Liver (tissue), 9 donors: ENCODE results near the gene DOCK6. TPM values are rescaled to one million over a fixed set of nuclear protein-coding genes. Genes with fewer than 3 reads are reported as not detected.
A peak's percentile ranks its signal among the peaks of the same experiment; 100 is the strongest.

Experiments used
- DNase-seq: peaks from one replicate; pipeline ENCODE4 v3.0.0-alpha.2; 2017; ENCODE audit warnings: low spot score
- H3K27ac ChIP-seq, 2 donors: one replicate each; pipeline ENCODE4 v1.7.0; 2013; ENCODE audit warnings: inconsistent platforms in 2 of 2, low read length in 2 of 2, control low read depth in 1 of 2, low read depth in 1 of 2, mild to moderate bottlenecking in 1 of 2
- H3K27me3 ChIP-seq, 4 donors: one replicate each; pipeline versions ENCODE4 v1.6.1 to v1.7.0; 2013; ENCODE audit warnings: low read length in 3 of 4, inconsistent platforms in 1 of 4, mild to moderate bottlenecking in 1 of 4, moderate library complexity in 1 of 4; ENCODE audit not compliant: control insufficient read depth in 4 of 4, insufficient read depth in 4 of 4
- H3K36me3 ChIP-seq, 4 donors: one replicate each; pipeline versions ENCODE4 v1.6.1 to v1.7.0; 2013; ENCODE audit warnings: low read length in 3 of 4, mild to moderate bottlenecking in 3 of 4, low read depth in 1 of 4, moderate library complexity in 1 of 4; ENCODE audit not compliant: control insufficient read depth in 4 of 4, insufficient read depth in 3 of 4
- H3K4me1 ChIP-seq, 4 donors: one replicate each; pipeline versions ENCODE4 v1.6.1 to v1.7.0; 2013; ENCODE audit warnings: low read length in 3 of 4, mild to moderate bottlenecking in 3 of 4, moderate library complexity in 1 of 4; ENCODE audit not compliant: control insufficient read depth in 4 of 4, insufficient read depth in 4 of 4
- H3K4me3 ChIP-seq, 3 donors: one replicate each; pipeline versions ENCODE4 v1.6.1 to v1.7.0; 2013; ENCODE audit warnings: low read length in 3 of 3, control low read depth in 1 of 3, low read depth in 1 of 3, mild to moderate bottlenecking in 1 of 3
- H3K9ac ChIP-seq, 2 donors: one replicate each; pipeline ENCODE4 v1.7.0; 2013; ENCODE audit warnings: low read length in 2 of 2, mild to moderate bottlenecking in 2 of 2, moderate library complexity in 2 of 2, control low read depth in 1 of 2, low read depth in 1 of 2
- H3K9me3 ChIP-seq, 4 donors: one replicate each; pipeline versions ENCODE4 v1.6.1 to v1.7.0; 2013; ENCODE audit warnings: low read length in 3 of 4; ENCODE audit not compliant: control insufficient read depth in 4 of 4
- EGR1 ChIP-seq, 2 donors: IDR thresholded peaks; 2 replicates each; pipeline ENCODE4 v1.6.1; 2016 to 2018; ENCODE audit warnings: antibody characterized with exemption in 2 of 2, low read depth in 2 of 2
- FOXA1 ChIP-seq: IDR thresholded peaks from 2 replicates; pipeline ENCODE4 v1.6.1; 2016; ENCODE audit warnings: antibody characterized with exemption
- FOXA2 ChIP-seq: IDR thresholded peaks from 2 replicates; pipeline ENCODE4 v1.6.1; 2016; ENCODE audit warnings: antibody characterized with exemption
- GABPA ChIP-seq, 2 donors: IDR thresholded peaks in 1 of 2; conservative IDR thresholded peaks in 1 of 2; 2 replicates each; pipeline ENCODE4 v1.6.1; 2016; ENCODE audit warnings: antibody characterized with exemption in 2 of 2, mild to moderate bottlenecking in 1 of 2, moderate library complexity in 1 of 2
- HNF4A ChIP-seq, 2 donors: conservative IDR thresholded peaks; 2 replicates each; pipeline ENCODE4 v1.6.1; 2016; ENCODE audit warnings: antibody characterized with exemption in 2 of 2, mild to moderate bottlenecking in 2 of 2
- HNF4G ChIP-seq: IDR thresholded peaks from 2 replicates; pipeline ENCODE4 v1.6.1; 2016; ENCODE audit warnings: antibody characterized with exemption
- JUND ChIP-seq, 2 donors: IDR thresholded peaks; 2 replicates each; pipeline ENCODE4 v1.6.1; 2016; ENCODE audit warnings: antibody characterized with exemption in 2 of 2
- RAD21 ChIP-seq, 2 donors: IDR thresholded peaks; 2 replicates each; pipeline ENCODE4 v1.6.1; 2016; ENCODE audit warnings: antibody characterized with exemption in 2 of 2, mild to moderate bottlenecking in 2 of 2
- RXRA ChIP-seq, 2 donors: IDR thresholded peaks; 2 replicates each; pipeline ENCODE4 v1.6.1; 2017 to 2018; ENCODE audit warnings: antibody characterized with exemption in 2 of 2, mild to moderate bottlenecking in 1 of 2
- SP1 ChIP-seq: IDR thresholded peaks from 2 replicates; pipeline ENCODE4 v1.6.1; 2018; ENCODE audit warnings: antibody characterized with exemption, mild to moderate bottlenecking
- TAF1 ChIP-seq: conservative IDR thresholded peaks from 2 replicates; pipeline ENCODE4 v1.6.1; 2016; ENCODE audit warnings: antibody characterized with exemption, mild to moderate bottlenecking
- YY1 ChIP-seq: IDR thresholded peaks from 2 replicates; pipeline ENCODE4 v1.6.1; 2016; ENCODE audit warnings: antibody characterized with exemption, mild to moderate bottlenecking
- whole genome bisulfite sequencing: extraction: QIAGEN DNeasy Blood & Tissue Kit; methylation state at CpG from one replicate; pipeline ENCODE4 v1.1.7; 2013; 5-methylcytosine and 5-hydroxymethylcytosine counted together
- polyA plus RNA-seq, 2 donors: library from polyadenylated mRNA; stranded (reverse) in 1 of 2; unstranded in 1 of 2; fragments of 200-250 nt in 1 of 2; fragments of >200 nt in 1 of 2; fragmentation: Nextera tagmentation in 1 of 2; extraction: Ambion mirVana in 1 of 2; gene quantifications; one replicate each; pipeline versions ENCODE4 v1.2.1 to v1.2.3, GENCODE V29; 2013 to 2015
- total RNA-seq, 2 donors: library from RNA; depleted of rRNA; stranded (reverse); fragments of >200 nt; gene quantifications; one replicate each; pipeline ENCODE4 v1.2.3, GENCODE V29; 2014
- TF ChIP-seq, protein P1 (sequence below): fragments of 150-350 bp; IDR thresholded peaks from 2 replicates; pipeline ENCODE4 v1.5.1; 2017; ENCODE audit warnings: improper control_type of control experiment, low read depth, low read length; ENCODE audit not compliant: missing input control
- TF ChIP-seq, protein P2 (sequence below): IDR thresholded peaks from 2 replicates; pipeline ENCODE4 v1.6.1; 2016; ENCODE audit warnings: antibody characterized with exemption
- TF ChIP-seq, protein P3 (sequence below): IDR thresholded peaks from 2 replicates; pipeline ENCODE4 v1.6.1; 2016; ENCODE audit warnings: antibody characterized with exemption
- donor health status: healthy.
- donor health status: healthy.
- donor health status: healthy.
- donor health status: healthy.
- donor health status: healthy.

Gene DOCK6
- total and polyA plus RNA-seq, 4 donors, result 4.9 to 15.8 (median 13.7) TPM

DNA sequence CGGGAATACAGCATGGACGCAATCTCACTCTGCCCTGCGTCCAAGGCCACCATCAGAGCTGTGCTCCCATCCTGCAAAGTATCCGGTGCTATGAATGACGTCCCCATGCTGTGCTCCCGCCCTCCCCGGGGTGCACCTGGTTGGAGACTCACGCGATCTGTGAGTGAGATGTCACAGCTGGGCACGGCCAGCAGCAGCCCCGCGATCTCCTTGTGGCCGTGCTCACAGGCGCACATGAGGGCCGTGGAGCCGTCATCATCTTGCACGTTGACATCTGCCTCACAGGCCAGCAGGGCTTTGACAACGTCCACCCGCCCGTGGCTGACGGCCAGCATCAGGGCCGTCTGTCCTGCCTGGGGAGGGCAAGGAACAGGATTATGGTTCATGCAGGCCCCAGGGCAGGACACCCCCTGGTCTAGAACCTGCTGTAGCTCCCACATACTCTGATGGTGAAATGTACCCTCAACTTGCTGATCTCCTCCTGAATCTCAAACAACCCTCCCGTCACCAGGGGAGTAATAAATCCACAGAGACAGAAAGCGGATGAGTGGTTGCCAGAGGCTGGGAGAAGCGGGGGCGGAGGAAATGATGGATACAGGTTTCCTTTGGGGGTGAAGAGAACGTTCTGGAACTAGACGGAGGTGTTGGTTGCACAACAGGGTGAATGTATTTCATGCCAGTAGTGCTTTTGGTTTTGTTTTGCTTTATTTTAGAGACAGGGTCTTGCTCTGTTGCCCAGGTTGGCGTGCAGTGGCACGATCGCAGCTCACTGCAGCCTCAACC lies 92.2 kb downstream of the DOCK6 start:
- peak overlapping the region; percentile 65 to 73 for H3K27ac ChIP-seq
- DNase-seq, result no peak
- WGBS, result 83% methylated on average over 31 of the region's 31 CpGs
- no peaks in the 10 kb centered on the region for H3K9me3 ChIP-seq
- H3K9ac ChIP-seq, result no peak overlapping the region
- peaks cover 0 to 18% (median 13%) of the 10 kb centered on the region in 4 donors for H3K4me1 ChIP-seq
- H3K4me3 ChIP-seq, result no peak overlapping the region
- no peak for TF ChIP-seq HNF4A (conservative IDR thresholded peaks at IDR 0.05)
- no peak for TF ChIP-seq JUND (IDR thresholded peaks at IDR 0.05)
- TF ChIP-seq TAF1, result no peak
- TF ChIP-seq, protein P1, sequence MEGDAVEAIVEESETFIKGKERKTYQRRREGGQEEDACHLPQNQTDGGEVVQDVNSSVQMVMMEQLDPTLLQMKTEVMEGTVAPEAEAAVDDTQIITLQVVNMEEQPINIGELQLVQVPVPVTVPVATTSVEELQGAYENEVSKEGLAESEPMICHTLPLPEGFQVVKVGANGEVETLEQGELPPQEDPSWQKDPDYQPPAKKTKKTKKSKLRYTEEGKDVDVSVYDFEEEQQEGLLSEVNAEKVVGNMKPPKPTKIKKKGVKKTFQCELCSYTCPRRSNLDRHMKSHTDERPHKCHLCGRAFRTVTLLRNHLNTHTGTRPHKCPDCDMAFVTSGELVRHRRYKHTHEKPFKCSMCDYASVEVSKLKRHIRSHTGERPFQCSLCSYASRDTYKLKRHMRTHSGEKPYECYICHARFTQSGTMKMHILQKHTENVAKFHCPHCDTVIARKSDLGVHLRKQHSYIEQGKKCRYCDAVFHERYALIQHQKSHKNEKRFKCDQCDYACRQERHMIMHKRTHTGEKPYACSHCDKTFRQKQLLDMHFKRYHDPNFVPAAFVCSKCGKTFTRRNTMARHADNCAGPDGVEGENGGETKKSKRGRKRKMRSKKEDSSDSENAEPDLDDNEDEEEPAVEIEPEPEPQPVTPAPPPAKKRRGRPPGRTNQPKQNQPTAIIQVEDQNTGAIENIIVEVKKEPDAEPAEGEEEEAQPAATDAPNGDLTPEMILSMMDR, result no peak
- TF ChIP-seq HNF4G, result no peak
- TF ChIP-seq RAD21 (IDR thresholded peaks at IDR 0.05), result no peak
- no peak for TF ChIP-seq SP1
- TF ChIP-seq YY1, result no peak
- no peak for TF ChIP-seq RXRA (IDR thresholded peaks at IDR 0.05)
- TF ChIP-seq FOXA1, result no peak
- no peak for TF ChIP-seq EGR1 (IDR thresholded peaks at IDR 0.05; ENCODE audit: low read depth in 2 of 2)
- no peak for TF ChIP-seq GABPA (IDR thresholded peaks at IDR 0.05 in 1 of 2, conservative IDR thresholded peaks at IDR 0.05 in 1 of 2)
- TF ChIP-seq, protein P2, sequence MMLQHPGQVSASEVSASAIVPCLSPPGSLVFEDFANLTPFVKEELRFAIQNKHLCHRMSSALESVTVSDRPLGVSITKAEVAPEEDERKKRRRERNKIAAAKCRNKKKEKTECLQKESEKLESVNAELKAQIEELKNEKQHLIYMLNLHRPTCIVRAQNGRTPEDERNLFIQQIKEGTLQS, result no peak
- H3K36me3 ChIP-seq, result peaks cover 9 to 33% (median 16%) of the 10 kb centered on the region in 4 donors
- no peaks in the 10 kb centered on the region for H3K27me3 ChIP-seq

DNA sequence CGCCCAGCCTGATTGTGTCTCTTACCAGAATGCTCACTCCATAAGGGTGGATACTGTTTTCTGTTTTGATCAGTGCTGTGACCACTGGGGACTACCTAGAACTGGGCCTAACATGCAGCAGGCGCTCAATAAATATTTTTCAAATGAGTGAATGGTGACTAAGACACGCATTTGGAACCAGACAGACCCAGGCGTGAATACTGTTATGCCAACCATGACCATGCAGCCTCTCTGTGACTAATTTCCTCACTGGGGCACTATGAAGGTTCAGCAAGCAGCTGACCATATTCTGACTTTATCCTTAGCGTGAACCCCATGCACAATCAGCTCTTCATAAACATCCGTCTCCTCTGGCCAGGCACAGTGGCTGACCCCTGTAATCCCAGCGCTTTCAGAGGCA lies 93.8 kb downstream of the DOCK6 start:
- no peak for DNase-seq
- H3K4me1 ChIP-seq, result peaks cover 0 to 24% (median 13%) of the 10 kb centered on the region in 4 donors
- H3K36me3 ChIP-seq, result peaks cover 9 to 20% (median 16%) of the 10 kb centered on the region in 4 donors
- no peak overlapping the region for H3K4me3 ChIP-seq
- no peak overlapping the region for H3K27ac ChIP-seq
- H3K27me3 ChIP-seq, result no peaks in the 10 kb centered on the region
- WGBS, result 88% methylated on average over 7 of the region's 7 CpGs
- H3K9me3 ChIP-seq, result no peaks in the 10 kb centered on the region
- TF ChIP-seq TAF1 (no peak), RXRA (IDR thresholded peaks at IDR 0.05) (peak in 1 of 2 donors; percentile 44)
- no peak overlapping the region for H3K9ac ChIP-seq

DNA sequence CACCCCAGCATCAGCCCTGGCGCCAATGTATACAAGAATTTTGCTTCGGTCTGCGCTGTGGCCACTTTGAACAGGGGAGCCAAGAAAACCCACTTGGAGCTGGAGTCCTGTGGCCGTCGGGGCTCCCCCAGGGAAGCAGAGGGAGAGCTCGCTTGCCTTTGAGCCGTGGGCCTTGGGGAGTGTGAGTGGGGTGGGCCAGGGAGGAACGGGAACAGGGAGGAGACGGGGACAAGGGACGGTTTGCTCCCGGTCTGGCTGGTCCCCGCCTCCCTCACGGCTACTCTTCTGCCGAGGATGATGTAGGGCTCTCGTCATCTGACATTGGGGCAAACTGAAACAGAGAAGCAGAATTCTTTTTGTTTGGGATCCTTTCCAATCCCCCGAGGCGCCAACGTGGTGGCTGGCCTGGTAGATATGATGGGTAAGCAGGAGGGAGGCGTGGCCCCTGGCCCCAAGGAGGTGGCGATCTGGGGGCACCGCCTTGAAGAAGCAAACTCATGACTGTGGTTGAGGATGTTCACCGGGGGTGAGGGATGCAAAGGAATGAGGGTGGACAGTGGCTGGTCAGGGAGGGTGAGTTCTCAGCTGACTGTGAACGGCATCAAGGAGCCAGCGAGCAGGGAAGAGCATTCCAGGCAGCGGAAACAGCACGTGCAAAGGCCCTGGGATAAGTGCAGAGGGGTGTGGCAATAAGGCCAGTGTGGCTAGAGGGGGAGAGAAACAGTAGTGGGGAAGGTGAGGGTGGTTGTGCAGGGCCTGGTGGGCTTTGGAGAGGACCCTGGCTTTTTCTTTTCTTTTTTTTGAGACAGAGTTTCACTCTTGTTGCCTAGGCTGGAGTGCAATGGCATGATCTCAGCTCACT lies 95.8 kb downstream of the DOCK6 start:
- TF ChIP-seq FOXA2 (no peak), HNF4A (conservative IDR thresholded peaks at IDR 0.05) (no peak), TAF1 (no peak), JUND (IDR thresholded peaks at IDR 0.05) (no peak), RXRA (IDR thresholded peaks at IDR 0.05) (no peak), YY1 (no peak), FOXA1 (no peak)
- TF ChIP-seq, protein P2, result no peak
- TF ChIP-seq, protein P1, result no peak
- TF ChIP-seq, protein P3, sequence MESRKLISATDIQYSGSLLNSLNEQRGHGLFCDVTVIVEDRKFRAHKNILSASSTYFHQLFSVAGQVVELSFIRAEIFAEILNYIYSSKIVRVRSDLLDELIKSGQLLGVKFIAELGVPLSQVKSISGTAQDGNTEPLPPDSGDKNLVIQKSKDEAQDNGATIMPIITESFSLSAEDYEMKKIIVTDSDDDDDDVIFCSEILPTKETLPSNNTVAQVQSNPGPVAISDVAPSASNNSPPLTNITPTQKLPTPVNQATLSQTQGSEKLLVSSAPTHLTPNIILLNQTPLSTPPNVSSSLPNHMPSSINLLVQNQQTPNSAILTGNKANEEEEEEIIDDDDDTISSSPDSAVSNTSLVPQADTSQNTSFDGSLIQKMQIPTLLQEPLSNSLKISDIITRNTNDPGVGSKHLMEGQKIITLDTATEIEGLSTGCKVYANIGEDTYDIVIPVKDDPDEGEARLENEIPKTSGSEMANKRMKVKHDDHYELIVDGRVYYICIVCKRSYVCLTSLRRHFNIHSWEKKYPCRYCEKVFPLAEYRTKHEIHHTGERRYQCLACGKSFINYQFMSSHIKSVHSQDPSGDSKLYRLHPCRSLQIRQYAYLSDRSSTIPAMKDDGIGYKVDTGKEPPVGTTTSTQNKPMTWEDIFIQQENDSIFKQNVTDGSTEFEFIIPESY, result no peak
- H3K4me3 ChIP-seq, result no peak overlapping the region
- H3K9me3 ChIP-seq, result no peaks in the 10 kb centered on the region
- no peaks in the 10 kb centered on the region for H3K27me3 ChIP-seq
- no peak for DNase-seq
- peaks cover 0 to 24% (median 12%) of the 10 kb centered on the region in 4 donors for H3K4me1 ChIP-seq
- 86% methylated on average over 26 of the region's 26 CpGs for WGBS
- peaks cover 5 to 15% (median 9%) of the 10 kb centered on the region in 4 donors for H3K36me3 ChIP-seq
- peak overlapping the region; percentile 23 to 79 for H3K27ac ChIP-seq
- no peak overlapping the region for H3K9ac ChIP-seq
